ENCODE data around the gene KLF2.
A peak's percentile ranks its signal among the peaks of the same experiment; 100 is the strongest.

KLF2 gene

GRCh38 chr19:16369664-16370576 is 45.3 kb downstream of the KLF2 start:
- Mint-ChIP-seq H3K4me3 (no peak overlapping the region), H3K4me1 (peaks cover 28% of the 10 kb centered on the region), H3K27ac (peak overlapping the region; percentile 66), H3K36me3 (ENCODE audit: low read depth) (peaks cover 26% of the 10 kb centered on the region), H3K27me3 (ENCODE audit: low read depth, poor library complexity) (no peaks in the 10 kb centered on the region), H3K9me3 (no peaks in the 10 kb centered on the region)
- TF ChIP-seq CTCF (IDR thresholded peaks at IDR 0.05) = no peak
- no peak for DNase-seq

GRCh38 chr19:16370641-16371391 is 46.2 kb downstream of the KLF2 start:
- H3K4me3 Mint-ChIP-seq = peak overlapping the region; percentile 52
- H3K9me3 Mint-ChIP-seq = no peaks in the 10 kb centered on the region
- no peak for TF ChIP-seq CTCF (IDR thresholded peaks at IDR 0.05)
- peak overlapping the region; percentile 66 for H3K27ac Mint-ChIP-seq
- H3K4me1 Mint-ChIP-seq = peaks cover 29% of the 10 kb centered on the region
- DNase-seq = no peak
- H3K36me3 Mint-ChIP-seq (ENCODE audit: low read depth) = peaks cover 35% of the 10 kb centered on the region
- no peaks in the 10 kb centered on the region for H3K27me3 Mint-ChIP-seq (ENCODE audit: low read depth, poor library complexity)

DNA sequence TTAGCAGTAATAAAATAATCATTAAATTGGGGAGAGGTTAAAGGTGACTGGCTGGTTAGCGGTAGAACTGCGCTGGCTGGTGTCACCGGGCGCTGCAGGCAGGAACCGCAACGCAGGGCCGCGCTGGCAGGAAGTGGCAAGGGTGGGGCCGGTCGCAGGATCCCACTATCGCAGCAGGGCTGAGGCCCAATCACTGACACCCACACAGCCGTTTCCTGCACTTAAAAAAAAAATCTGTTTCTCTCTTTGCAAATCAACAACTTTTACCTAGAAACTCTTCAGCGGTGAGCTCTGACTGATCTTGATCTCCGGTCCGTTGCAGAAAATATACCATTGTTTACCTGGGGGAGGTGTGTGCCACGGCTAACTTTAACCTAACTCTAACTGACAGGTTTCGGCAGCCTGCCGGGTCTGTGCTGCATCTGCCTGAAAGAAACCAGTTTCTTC is 46.9 kb downstream of the KLF2 start:
- DNase-seq = no peak
- H3K4me1 Mint-ChIP-seq = peaks cover 33% of the 10 kb centered on the region
- H3K36me3 Mint-ChIP-seq (ENCODE audit: low read depth) = peaks cover 39% of the 10 kb centered on the region
- H3K27me3 Mint-ChIP-seq (ENCODE audit: low read depth, poor library complexity) = no peaks in the 10 kb centered on the region
- peak overlapping the region; percentile 36 for H3K27ac Mint-ChIP-seq
- no peaks in the 10 kb centered on the region for H3K9me3 Mint-ChIP-seq
- no peak overlapping the region for H3K4me3 Mint-ChIP-seq
- TF ChIP-seq CTCF (IDR thresholded peaks at IDR 0.05) = no peak

DNA sequence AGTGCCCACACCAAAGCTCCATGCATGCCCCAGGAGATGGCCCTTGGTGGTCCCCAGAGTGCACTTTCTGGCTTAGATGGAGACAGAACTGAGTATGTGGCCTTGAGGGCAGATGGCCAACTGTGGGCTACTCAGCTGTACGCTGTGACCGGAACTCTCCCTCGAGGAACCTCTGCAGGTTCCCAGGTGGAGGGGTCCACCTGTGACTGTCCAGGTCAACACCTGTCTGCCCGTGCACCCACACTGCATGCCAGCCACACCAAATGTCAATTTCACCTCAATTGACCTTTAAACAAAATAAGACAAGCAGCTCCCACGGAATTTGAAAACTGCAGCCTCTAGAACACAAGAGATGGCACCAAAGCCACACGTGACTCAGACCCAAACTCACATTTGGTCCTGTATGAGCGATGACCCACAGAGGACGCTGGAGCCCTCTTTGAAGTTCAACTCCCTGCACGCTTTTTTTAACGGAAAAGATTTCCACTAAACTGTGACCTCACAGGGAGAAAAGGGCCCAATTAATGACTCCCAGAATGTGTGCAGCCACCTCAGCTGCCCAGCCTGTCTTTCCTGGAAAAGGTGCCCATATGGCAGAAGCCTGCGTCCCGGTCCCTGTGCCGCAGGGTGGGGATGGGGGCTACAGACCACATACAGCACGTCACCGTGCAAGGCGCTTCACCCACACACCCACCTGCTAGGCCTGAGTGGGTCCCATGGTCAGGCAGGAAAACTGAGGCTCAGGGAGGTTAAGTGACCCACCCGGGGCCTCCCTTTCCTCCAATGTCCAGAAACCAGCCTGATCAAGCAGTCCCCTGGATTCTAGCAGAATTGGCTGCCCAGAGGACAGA is 47.7 kb downstream of the KLF2 start:
- H3K27ac Mint-ChIP-seq = no peak overlapping the region
- H3K4me3 Mint-ChIP-seq = no peak overlapping the region
- no peaks in the 10 kb centered on the region for H3K9me3 Mint-ChIP-seq
- no peaks in the 10 kb centered on the region for H3K27me3 Mint-ChIP-seq (ENCODE audit: low read depth, poor library complexity)
- DNase-seq = no peak
- H3K36me3 Mint-ChIP-seq (ENCODE audit: low read depth) = peaks cover 39% of the 10 kb centered on the region
- TF ChIP-seq CTCF (IDR thresholded peaks at IDR 0.05) = no peak
- peaks cover 38% of the 10 kb centered on the region for H3K4me1 Mint-ChIP-seq

DNA sequence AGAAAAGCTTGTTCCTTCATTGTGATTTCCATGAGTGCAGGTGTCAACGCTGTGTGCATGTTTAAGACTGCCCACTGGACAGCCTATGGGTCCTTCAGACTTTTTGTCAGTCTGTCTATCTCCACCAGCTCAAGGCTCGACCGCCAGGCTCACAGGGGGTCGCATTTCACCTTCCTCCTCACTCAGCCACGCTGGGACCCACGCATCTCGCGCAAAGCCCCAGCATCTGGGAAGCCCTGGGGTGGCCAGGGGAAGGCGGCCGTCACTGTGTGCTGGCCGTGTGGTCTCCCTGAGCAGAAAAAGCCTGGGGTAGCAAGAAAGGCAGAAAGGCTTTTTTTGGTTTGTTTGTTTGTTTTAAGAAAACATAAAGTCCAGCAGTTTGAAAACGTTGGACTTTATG is 48.5 kb downstream of the KLF2 start:
- TF ChIP-seq CTCF (IDR thresholded peaks at IDR 0.05) = no peak
- Mint-ChIP-seq H3K27ac (no peak overlapping the region), H3K4me3 (no peak overlapping the region), H3K9me3 (no peaks in the 10 kb centered on the region), H3K27me3 (ENCODE audit: low read depth, poor library complexity) (no peaks in the 10 kb centered on the region), H3K4me1 (peaks cover 43% of the 10 kb centered on the region), H3K36me3 (ENCODE audit: low read depth) (peaks cover 44% of the 10 kb centered on the region)
- DNase-seq = no peak

Data from nephron progenitor cell (in vitro differentiated cells).